ENCODE measurements around the gene PPARG.
"Not testable (repeated sequence)": the region's sequence is repeated elsewhere in the genome, so short reads cannot be mapped to it uniquely, and the experiment has no call there.

Gene PPARG

GRCh38 chr3:12252889-12253288 is 36.0 kb upstream of the PPARG start:
- POLR2A ChIA-PET (ENCODE audit: low non-redundant PET) = no interaction called here
- CTCF ChIA-PET = no interaction called here
- DNase-seq (ENCODE audit: low spot score) = no peak
- H3K27ac ChIP-seq = no peak overlapping the region
- TF ChIP-seq, protein P1, sequence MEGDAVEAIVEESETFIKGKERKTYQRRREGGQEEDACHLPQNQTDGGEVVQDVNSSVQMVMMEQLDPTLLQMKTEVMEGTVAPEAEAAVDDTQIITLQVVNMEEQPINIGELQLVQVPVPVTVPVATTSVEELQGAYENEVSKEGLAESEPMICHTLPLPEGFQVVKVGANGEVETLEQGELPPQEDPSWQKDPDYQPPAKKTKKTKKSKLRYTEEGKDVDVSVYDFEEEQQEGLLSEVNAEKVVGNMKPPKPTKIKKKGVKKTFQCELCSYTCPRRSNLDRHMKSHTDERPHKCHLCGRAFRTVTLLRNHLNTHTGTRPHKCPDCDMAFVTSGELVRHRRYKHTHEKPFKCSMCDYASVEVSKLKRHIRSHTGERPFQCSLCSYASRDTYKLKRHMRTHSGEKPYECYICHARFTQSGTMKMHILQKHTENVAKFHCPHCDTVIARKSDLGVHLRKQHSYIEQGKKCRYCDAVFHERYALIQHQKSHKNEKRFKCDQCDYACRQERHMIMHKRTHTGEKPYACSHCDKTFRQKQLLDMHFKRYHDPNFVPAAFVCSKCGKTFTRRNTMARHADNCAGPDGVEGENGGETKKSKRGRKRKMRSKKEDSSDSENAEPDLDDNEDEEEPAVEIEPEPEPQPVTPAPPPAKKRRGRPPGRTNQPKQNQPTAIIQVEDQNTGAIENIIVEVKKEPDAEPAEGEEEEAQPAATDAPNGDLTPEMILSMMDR (conservative IDR thresholded peaks at IDR 0.05; ENCODE audit: low read depth) = no peak

- DNase-seq (ENCODE audit: low spot score) = no peak
- TF ChIP-seq, protein P1 (conservative IDR thresholded peaks at IDR 0.05; ENCODE audit: low read depth) = no peak
- CTCF ChIA-PET = interaction anchor here (0.5 kb wide), 1 partner anchor 1046 kb away, joined by 4 read pairs; no protein-coding TSS in a partner anchor
- no peak overlapping the region for H3K27ac ChIP-seq
- POLR2A ChIA-PET (ENCODE audit: low non-redundant PET) = no interaction called here
Observed at GRCh38 chr3:12253516-12254343, 35.1 kb upstream of the PPARG start.

- no peak overlapping the region for H3K27ac ChIP-seq
- ChIA-PET CTCF (no interaction called here), POLR2A (ENCODE audit: low non-redundant PET) (interaction anchor here (0.6 to 0.7 kb wide), 2 partner anchors 34 to 141 kb away, joined by 4 to 7 read pairs; no protein-coding TSS in a partner anchor)
- TF ChIP-seq, protein P1 (conservative IDR thresholded peaks at IDR 0.05; ENCODE audit: low read depth) = no peak
- no peak for DNase-seq (ENCODE audit: low spot score)
Observed at GRCh38 chr3:12255393-12255792, 33.5 kb upstream of the PPARG start.

- CTCF ChIA-PET = no interaction called here
- POLR2A ChIA-PET (ENCODE audit: low non-redundant PET) = no interaction called here
- no peak overlapping the region for H3K27ac ChIP-seq
- DNase-seq (ENCODE audit: low spot score) = no peak
- TF ChIP-seq, protein P1 (conservative IDR thresholded peaks at IDR 0.05; ENCODE audit: low read depth) = no peak
Observed at GRCh38 chr3:12258911-12259310, 30.0 kb upstream of the PPARG start.

- H3K27ac ChIP-seq; POLR2A ChIA-PET (ENCODE audit: low non-redundant PET); DNase-seq (ENCODE audit: low spot score); CTCF ChIA-PET: not testable (repeated sequence)
Observed at GRCh38 chr3:12262173-12262572, 26.7 kb upstream of the PPARG start.

- H3K27ac ChIP-seq = no peak overlapping the region
- ChIA-PET CTCF (no interaction called here), POLR2A (ENCODE audit: low non-redundant PET) (interaction anchor here (0.6 kb wide), 1 partner anchor 14 kb away, joined by 8 read pairs; no protein-coding TSS in a partner anchor)
Observed at GRCh38 chr3:12265508-12265907, 23.4 kb upstream of the PPARG start.

More at GRCh38 chr3:12265508-12265907, 23.4 kb upstream of the PPARG start:
- DNase-seq (ENCODE audit: low spot score) = no peak
- TF ChIP-seq, protein P1 (conservative IDR thresholded peaks at IDR 0.05; ENCODE audit: low read depth) = no peak
